Panc1 (cell line): ENCODE results near the gene ORM1.

Source experiments
- CTCF ChIP-seq: fragments of 450-650 bp; IDR thresholded peaks from 2 replicates; pipeline ENCODE4 v1.5.1; 2017; ENCODE audit warnings: mild to moderate bottlenecking
- POLR2AphosphoS5 ChIP-seq: IDR thresholded peaks from 2 replicates; pipeline ENCODE4 v1.6.1; 2012; ENCODE audit warnings: mild to moderate bottlenecking, low read depth, low read length, moderate library complexity
- REST ChIP-seq, 2 experiments: IDR thresholded peaks; 2 replicates each; pipeline ENCODE4 v1.6.1; 2011 to 2012; ENCODE audit warnings: low read depth in 2 of 2, control low read depth in 1 of 2, low read length in 1 of 2, mild to moderate bottlenecking in 1 of 2, moderate library complexity in 1 of 2; ENCODE audit not compliant: insufficient read depth in 1 of 2
- TCF7L2 ChIP-seq: IDR thresholded peaks from 2 replicates; pipeline ENCODE4 v1.6.1; 2011; ENCODE audit warnings: mild to moderate bottlenecking, low read depth, low read length, inconsistent platforms

- TF ChIP-seq CTCF (no peak), TCF7L2 (no peak), REST (IDR thresholded peaks at IDR 0.05; ENCODE audit: insufficient read depth in 1 of 2, low read depth in 2 of 2, low read length in 1 of 2) (no peak), POLR2AphosphoS5 (no peak)
These were observed 49.4 kb upstream of the ORM1 start for GRCh38 chr9:114273461-114273881.
